ENCODE measurements around the gene MAPK8IP2. TPM values are rescaled to one million over a fixed set of nuclear protein-coding genes. Genes with fewer than 3 reads are reported as not detected.

Gene MAPK8IP2
- total and polyA plus RNA-seq, 2 of the 4 experiments (the other 2 are of a cell fraction) = under 0.01 to 0.14 TPM

GRCh38 chr22:50612168-50612527, 11.6 kb downstream of the MAPK8IP2 start:
- Histone ChIP-seq H2BK120ac (ENCODE audit: low read depth, low read length) (no peak overlapping the region), H3K9ac (ENCODE audit: low read depth, low read length) (no peak overlapping the region), H3K27me3 (ENCODE audit: control insufficient read depth, insufficient read depth, low read length) (peaks cover 52% of the 10 kb centered on the region), H3K23ac (ENCODE audit: low read depth, low read length) (no peak overlapping the region), H4K20me1 (ENCODE audit: insufficient read depth, low read length) (no peaks in the 10 kb centered on the region; the same call in 1 of the 2 replicates), H3K36me3 (ENCODE audit: control insufficient read depth, insufficient read depth, low read length) (no peaks in the 10 kb centered on the region), H3K18ac (ENCODE audit: low read depth, low read length) (no peak overlapping the region), H4K91ac (ENCODE audit: insufficient read depth, low read depth, low read length) (no peak overlapping the region), H3K9me3 (ENCODE audit: control insufficient read depth, insufficient read depth, low read length) (no peaks in the 10 kb centered on the region), H3K56ac (ENCODE audit: extremely low read depth, insufficient read depth, low read length) (no peak overlapping the region), H3K4me1 (ENCODE audit: control insufficient read depth, insufficient read depth, low read length) (no peaks in the 10 kb centered on the region), H3K27ac (ENCODE audit: insufficient read depth, low read length) (no peak overlapping the region), H3K4ac (ENCODE audit: low read depth, low read length) (no peak overlapping the region), H3K79me1 (ENCODE audit: low read depth in 1 of 2, low read length in 2 of 2) (no peaks in the 10 kb centered on the region), H3K4me3 (ENCODE audit: insufficient read depth, low read depth, low read length) (no peak overlapping the region), H2BK15ac (ENCODE audit: low read depth, low read length) (no peak overlapping the region), H4K8ac (ENCODE audit: low read depth in 2 of 2, low read length in 2 of 2) (no peak overlapping the region), H3K9me1 (ENCODE audit: insufficient read depth, low read length) (no peaks in the 10 kb centered on the region), H3K14ac (replicated peaks; ENCODE audit: low read depth, low read length) (no peak overlapping the region), H4K5ac (ENCODE audit: low read depth, low read length) (no peak overlapping the region), H2AFZ (replicated peaks; ENCODE audit: low read length, poor library complexity) (no peak overlapping the region), H2BK5ac (ENCODE audit: low read depth, low read length, poor library complexity, severe bottlenecking) (no peak overlapping the region), H3K4me2 (ENCODE audit: low read depth, low read length) (no peak overlapping the region), H2AK9ac (replicated peaks; ENCODE audit: low read depth, low read length, poor library complexity) (no peak overlapping the region), H2AK5ac (ENCODE audit: low read depth, low read length) (no peak overlapping the region), H2BK20ac (ENCODE audit: low read depth, low read length) (no peak overlapping the region)
- ChIA-PET POLR2A (ENCODE audit: unreplicated experiment) (no interaction called here), CTCF (no interaction called here)
- no peak for TF ChIP-seq CHD1 (IDR thresholded peaks at IDR 0.05; ENCODE audit: low read depth, low read length)
- TF ChIP-seq USF2 (IDR thresholded peaks at IDR 0.05; ENCODE audit: low read depth, low read length) = no peak
- no peak for TF ChIP-seq CEBPB (IDR thresholded peaks at IDR 0.05; ENCODE audit: low read depth, low read length)
- TF ChIP-seq NFE2L2 (IDR thresholded peaks at IDR 0.05; ENCODE audit: low read depth, low read length) = no peak
- no peak for TF ChIP-seq MAZ (IDR thresholded peaks at IDR 0.05; ENCODE audit: borderline replicate concordance, low read depth, low read length)
- no peak for TF ChIP-seq RFX5 (IDR thresholded peaks at IDR 0.05; ENCODE audit: low read depth, low read length)
- no peak for TF ChIP-seq RAD21 (IDR thresholded peaks at IDR 0.05; ENCODE audit: low read length)
- TF ChIP-seq RCOR1 (IDR thresholded peaks at IDR 0.05; ENCODE audit: insufficient replicate concordance, low read length) = no peak
- no peak for TF ChIP-seq BHLHE40 (IDR thresholded peaks at IDR 0.05; ENCODE audit: low read depth, low read length)
- TF ChIP-seq FOS (IDR thresholded peaks at IDR 0.05; ENCODE audit: low read depth, low read length) = no peak
- TF ChIP-seq ELK1 (IDR thresholded peaks at IDR 0.05; ENCODE audit: borderline replicate concordance, low read depth, low read length) = no peak
- TF ChIP-seq MXI1 (IDR thresholded peaks at IDR 0.05; ENCODE audit: borderline replicate concordance, low read depth, low read length) = no peak
- no peak for TF ChIP-seq MAFK (IDR thresholded peaks at IDR 0.05; ENCODE audit: low read depth, low read length)
- DNase-seq (no peak), ATAC-seq (ENCODE audit: low read depth) (no peak; the same call in 1 of the 2 replicates)
- dilution Hi-C loops (cut with HindIII; ENCODE audit: low sequenced_read_pairs, unreplicated experiment) = no loop called here
- intact Hi-C loops (cut with micrococcal nuclease) = no loop called here
- no TSS peak for BruUV-seq (replicated peaks)
- WGBS, 2 experiments (ENCODE audit: extremely low coverage in 2 of 2, insufficient read length in 1 of 2) = no CpG with 5 or more reads among the region's 6 CpGs
- in situ Hi-C loops (cut with MboI; ENCODE audit: low sequenced_read_pairs) = no loop called here
